HepG2 (cell line): Measurements from ENCODE around the gene SMURF2. TPM values are rescaled to one million over a fixed set of nuclear protein-coding genes. Genes with fewer than 3 reads are reported as not detected.

ENCODE experiments used
- ATAC-seq: fragments of 200-7000 bp; cut with Tn5 transposase; 3 replicates; pipeline ENCODE4 v1.9.1; 2020; ENCODE audit warnings: mild to moderate bottlenecking, moderate library complexity
- BruUV-seq: library from RNA; stranded (reverse); fragments of 400-500 nt; replicated peaks from 2 replicates; lab custom pipeline; 2021; lab: Mats Ljungman, UMichigan
- CTCF ChIA-PET: fragments of 300-600 bp; formaldehyde crosslinking; extraction: SDS; loops from one replicate; lab custom pipeline; 2021; ENCODE audit warnings: low total read pairs, inconsistent platforms, low intra/inter-chr PET ratio; lab: Yijun Ruan, JAX
- POLR2A ChIA-PET: fragments of 350-600 bp; sonication (Branson Sonifier 250); formaldehyde crosslinking; loops from one replicate; lab custom pipeline; 2020; ENCODE audit warnings: antibody characterized with exemption, inconsistent platforms; lab: Yijun Ruan, JAX
- DNase-seq: peaks from one replicate; pipeline ENCODE4 v3.0.0-alpha.2; 2015; ENCODE audit warnings: low spot score
- FAIRE-seq: peaks from 3 replicates; lab custom pipeline; 2011; peaks lifted over from hg19 to GRCh38; lab: Jason Lieb, UNC
- H2AFZ ChIP-seq: one replicate; pipeline ENCODE4 v1.6.1; 2011; ENCODE audit warnings: low read length, inconsistent platforms
- H3K27ac ChIP-seq: fragments of 300-600 bp; 3 replicates; pipeline ENCODE4 v1.8.0; 2011; ENCODE audit warnings: mixed run types, mild to moderate bottlenecking, mixed read lengths, low read length, inconsistent platforms; ENCODE audit not compliant: insufficient read depth; ENCODE audit errors: extremely low read length
- H3K27me3 ChIP-seq, 2 experiments: fragments of 200-600 bp in 1 of 2; 2 replicates in 1 of 2; 3 replicates in 1 of 2; pipeline versions ENCODE4 v1.6.0 to v1.8.0; 2011; ENCODE audit warnings: low read length in 2 of 2, mild to moderate bottlenecking in 2 of 2, moderate library complexity in 2 of 2, inconsistent platforms in 1 of 2; ENCODE audit not compliant: insufficient read depth in 2 of 2, control insufficient read depth in 1 of 2
- H3K36me3 ChIP-seq, 2 experiments: fragments of 200-600 bp in 1 of 2; replicated peaks in 1 of 2; 2 replicates in 1 of 2; 3 replicates in 1 of 2; pipeline versions ENCODE4 v1.5.1 to v1.8.0; 2011; ENCODE audit warnings: low read length in 2 of 2, inconsistent platforms in 1 of 2; ENCODE audit not compliant: insufficient read depth in 2 of 2, control insufficient read depth in 1 of 2
- H3K4me1 ChIP-seq: 2 replicates; pipeline ENCODE4 v1.5.1; 2012; ENCODE audit warnings: low read length, inconsistent platforms; ENCODE audit not compliant: insufficient read depth
- H3K4me2 ChIP-seq: 2 replicates; pipeline ENCODE4 v1.6.0; 2011; ENCODE audit warnings: low read depth, low read length, inconsistent platforms
- H3K4me3 ChIP-seq, 3 experiments: fragments of 200-600 bp in 1 of 3; sonication (generic), shearing (Covaris generic) in 1 of 3; replicated peaks in 1 of 3; 2 replicates each; pipeline ENCODE4 v1.5.1; 2011 to 2016; ENCODE audit warnings: low read length in 3 of 3, inconsistent platforms in 2 of 3, low read depth in 2 of 3, mild to moderate bottlenecking in 2 of 3, control low read depth in 1 of 3, mixed read lengths in 1 of 3; ENCODE audit not compliant: insufficient read depth in 1 of 3
- H3K79me2 ChIP-seq: one replicate; pipeline ENCODE4 v1.6.1; 2011; ENCODE audit warnings: low read length, inconsistent platforms; ENCODE audit not compliant: insufficient read depth
- H3K9ac ChIP-seq: 2 replicates; pipeline ENCODE4 v1.6.0; 2011; ENCODE audit warnings: mild to moderate bottlenecking, low read depth, low read length, inconsistent platforms; ENCODE audit not compliant: insufficient read depth
- H3K9me3 ChIP-seq: 2 replicates; pipeline ENCODE4 v1.5.1; 2012; ENCODE audit warnings: mild to moderate bottlenecking, low read length
- H4K20me1 ChIP-seq: 2 replicates; pipeline ENCODE4 v1.6.0; 2011; ENCODE audit warnings: inconsistent platforms, mild to moderate bottlenecking, low read length, moderate library complexity; ENCODE audit not compliant: insufficient read depth
- ADNP ChIP-seq: sonication (generic); formaldehyde crosslinking; IDR thresholded peaks from 2 replicates; pipeline ENCODE4 v1.4.0; 2020; ENCODE audit warnings: missing genetic modification reagents
- NFE2L2 ChIP-seq: fragments of 150-350 bp; IDR thresholded peaks from 2 replicates; pipeline ENCODE4 v1.6.1; 2014; ENCODE audit warnings: low read length
- ZNF605 ChIP-seq: sonication (generic); formaldehyde crosslinking; IDR thresholded peaks from 2 replicates; pipeline ENCODE4 v1.8.0; 2022; ENCODE audit warnings: mild to moderate bottlenecking, missing genetic modification reagents
- ZNF703 ChIP-seq: sonication (generic); formaldehyde crosslinking; IDR thresholded peaks from 2 replicates; pipeline ENCODE4 v1.5.1; 2020; ENCODE audit warnings: missing genetic modification reagents, mild to moderate bottlenecking, moderate library complexity, borderline replicate concordance
- ZSCAN20 ChIP-seq: sonication (generic); formaldehyde crosslinking; IDR thresholded peaks from 2 replicates; pipeline ENCODE4 v1.4.0; 2020; ENCODE audit warnings: missing genetic modification reagents, mild to moderate bottlenecking, borderline replicate concordance
- WGBS: methylation state at CpG from one replicate; pipeline ENCODE4 v1.1.6; 2017; ENCODE audit warnings: low lambda C conversion rate; 5-methylcytosine and 5-hydroxymethylcytosine counted together
- in situ Hi-C: cut with HindIII; loops from 2 replicates; pipeline ENCODE4 v1.10.0; 2017; ENCODE audit warnings: low pct_unique_long_range_greater_than_20kb; ENCODE audit not compliant: extremely low pct_ligation_motif_present
- intact Hi-C: fragments of 100-400 bp; cut with micrococcal nuclease; formaldehyde crosslinking; loops from one replicate; pipeline ENCODE4 v1.10.0; 2022; ENCODE audit not compliant: unreplicated experiment
- polyA plus RNA-seq, 8 experiments: library from polyadenylated mRNA; depleted of rRNA in 3 of 8; stranded (reverse) in 7 of 8; unstranded in 1 of 8; fragments of >200 nt; fragmentation: Illumina TruSeq in 4 of 8; extraction: Trizol in 4 of 8; gene quantifications; 2 replicates each; pipeline versions ENCODE4 v1.2.1 to v1.2.3, GENCODE V29; 2011 to 2016; ENCODE audit warnings: low read depth in 4 of 8, missing spikeins in 1 of 8, mixed read lengths in 1 of 8; ENCODE audit not compliant: insufficient read depth in 1 of 8
- total RNA-seq, 5 experiments: library from RNA; depleted of rRNA; stranded (reverse); fragments of >200 nt; fragmentation: Illumina TruSeq; extraction: Trizol; gene quantifications; 2 replicates each; pipeline ENCODE4 v1.2.3, GENCODE V29; 2016; ENCODE audit warnings: low read depth in 1 of 5
- TF ChIP-seq, protein P1 (sequence below): sonication (generic); formaldehyde crosslinking; IDR thresholded peaks from 2 replicates; pipeline ENCODE4 v1.4.0; 2020; ENCODE audit warnings: missing genetic modification reagents
- TF ChIP-seq, protein P2 (sequence below): sonication (generic); formaldehyde crosslinking; IDR thresholded peaks from 2 replicates; pipeline ENCODE4 v1.5.0; 2020; ENCODE audit warnings: missing genetic modification reagents
- TF ChIP-seq, protein P3 (sequence below): sonication (generic); formaldehyde crosslinking; conservative IDR thresholded peaks from 2 replicates; pipeline ENCODE4 v1.4.0; 2020; ENCODE audit warnings: missing genetic modification reagents
- TF ChIP-seq, protein P4 (sequence below): sonication (generic); formaldehyde crosslinking; IDR thresholded peaks from 2 replicates; pipeline ENCODE4 v1.4.0; 2020; ENCODE audit warnings: missing genetic modification reagents, borderline replicate concordance
- TF ChIP-seq, protein P5 (sequence below): IDR thresholded peaks from 2 replicates; pipeline ENCODE4 v1.6.1; 2016; ENCODE audit warnings: mild to moderate bottlenecking, missing biosample characterization, missing genetic modification reagents

Gene SMURF2
- total and polyA plus RNA-seq, 2 of the 13 experiments (the other 11 are each of a cell fraction or from before 2014, with no cell fraction given), result 14.9 to 24.3 TPM

DNA sequence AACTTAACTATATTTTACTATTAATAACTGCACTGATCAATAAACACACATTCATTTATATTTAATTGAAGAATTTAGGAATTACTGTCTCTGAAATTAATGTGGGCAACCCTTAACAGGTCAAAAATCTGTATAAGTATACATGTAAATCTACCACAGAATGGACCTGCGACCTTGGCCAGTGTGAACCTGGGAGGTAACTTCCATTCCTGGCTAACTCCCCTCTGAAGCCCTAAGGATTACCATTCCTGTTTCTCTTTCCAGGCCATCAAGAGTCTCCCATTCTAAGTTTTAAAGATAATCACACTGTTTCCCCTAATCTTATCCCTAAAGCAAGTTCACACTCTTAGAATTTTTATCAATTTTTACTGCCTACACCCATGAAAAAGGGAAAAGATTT lies 58.1 kb downstream of the SMURF2 start (continued):
- TF ChIP-seq, protein P1, sequence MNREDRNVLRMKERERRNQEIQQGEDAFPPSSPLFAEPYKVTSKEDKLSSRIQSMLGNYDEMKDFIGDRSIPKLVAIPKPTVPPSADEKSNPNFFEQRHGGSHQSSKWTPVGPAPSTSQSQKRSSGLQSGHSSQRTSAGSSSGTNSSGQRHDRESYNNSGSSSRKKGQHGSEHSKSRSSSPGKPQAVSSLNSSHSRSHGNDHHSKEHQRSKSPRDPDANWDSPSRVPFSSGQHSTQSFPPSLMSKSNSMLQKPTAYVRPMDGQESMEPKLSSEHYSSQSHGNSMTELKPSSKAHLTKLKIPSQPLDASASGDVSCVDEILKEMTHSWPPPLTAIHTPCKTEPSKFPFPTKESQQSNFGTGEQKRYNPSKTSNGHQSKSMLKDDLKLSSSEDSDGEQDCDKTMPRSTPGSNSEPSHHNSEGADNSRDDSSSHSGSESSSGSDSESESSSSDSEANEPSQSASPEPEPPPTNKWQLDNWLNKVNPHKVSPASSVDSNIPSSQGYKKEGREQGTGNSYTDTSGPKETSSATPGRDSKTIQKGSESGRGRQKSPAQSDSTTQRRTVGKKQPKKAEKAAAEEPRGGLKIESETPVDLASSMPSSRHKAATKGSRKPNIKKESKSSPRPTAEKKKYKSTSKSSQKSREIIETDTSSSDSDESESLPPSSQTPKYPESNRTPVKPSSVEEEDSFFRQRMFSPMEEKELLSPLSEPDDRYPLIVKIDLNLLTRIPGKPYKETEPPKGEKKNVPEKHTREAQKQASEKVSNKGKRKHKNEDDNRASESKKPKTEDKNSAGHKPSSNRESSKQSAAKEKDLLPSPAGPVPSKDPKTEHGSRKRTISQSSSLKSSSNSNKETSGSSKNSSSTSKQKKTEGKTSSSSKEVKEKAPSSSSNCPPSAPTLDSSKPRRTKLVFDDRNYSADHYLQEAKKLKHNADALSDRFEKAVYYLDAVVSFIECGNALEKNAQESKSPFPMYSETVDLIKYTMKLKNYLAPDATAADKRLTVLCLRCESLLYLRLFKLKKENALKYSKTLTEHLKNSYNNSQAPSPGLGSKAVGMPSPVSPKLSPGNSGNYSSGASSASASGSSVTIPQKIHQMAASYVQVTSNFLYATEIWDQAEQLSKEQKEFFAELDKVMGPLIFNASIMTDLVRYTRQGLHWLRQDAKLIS (CRISPR knock-in tag), result no peak
- TF ChIP-seq, protein P2, sequence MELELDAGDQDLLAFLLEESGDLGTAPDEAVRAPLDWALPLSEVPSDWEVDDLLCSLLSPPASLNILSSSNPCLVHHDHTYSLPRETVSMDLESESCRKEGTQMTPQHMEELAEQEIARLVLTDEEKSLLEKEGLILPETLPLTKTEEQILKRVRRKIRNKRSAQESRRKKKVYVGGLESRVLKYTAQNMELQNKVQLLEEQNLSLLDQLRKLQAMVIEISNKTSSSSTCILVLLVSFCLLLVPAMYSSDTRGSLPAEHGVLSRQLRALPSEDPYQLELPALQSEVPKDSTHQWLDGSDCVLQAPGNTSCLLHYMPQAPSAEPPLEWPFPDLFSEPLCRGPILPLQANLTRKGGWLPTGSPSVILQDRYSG, result no peak
- TF ChIP-seq ZSCAN20 (CRISPR knock-in tag), result no peak
- TF ChIP-seq, protein P3, sequence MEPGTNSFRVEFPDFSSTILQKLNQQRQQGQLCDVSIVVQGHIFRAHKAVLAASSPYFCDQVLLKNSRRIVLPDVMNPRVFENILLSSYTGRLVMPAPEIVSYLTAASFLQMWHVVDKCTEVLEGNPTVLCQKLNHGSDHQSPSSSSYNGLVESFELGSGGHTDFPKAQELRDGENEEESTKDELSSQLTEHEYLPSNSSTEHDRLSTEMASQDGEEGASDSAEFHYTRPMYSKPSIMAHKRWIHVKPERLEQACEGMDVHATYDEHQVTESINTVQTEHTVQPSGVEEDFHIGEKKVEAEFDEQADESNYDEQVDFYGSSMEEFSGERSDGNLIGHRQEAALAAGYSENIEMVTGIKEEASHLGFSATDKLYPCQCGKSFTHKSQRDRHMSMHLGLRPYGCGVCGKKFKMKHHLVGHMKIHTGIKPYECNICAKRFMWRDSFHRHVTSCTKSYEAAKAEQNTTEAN (CRISPR knock-in tag), result no peak
- TF ChIP-seq, all 625 proteins: peak for 3

DNA sequence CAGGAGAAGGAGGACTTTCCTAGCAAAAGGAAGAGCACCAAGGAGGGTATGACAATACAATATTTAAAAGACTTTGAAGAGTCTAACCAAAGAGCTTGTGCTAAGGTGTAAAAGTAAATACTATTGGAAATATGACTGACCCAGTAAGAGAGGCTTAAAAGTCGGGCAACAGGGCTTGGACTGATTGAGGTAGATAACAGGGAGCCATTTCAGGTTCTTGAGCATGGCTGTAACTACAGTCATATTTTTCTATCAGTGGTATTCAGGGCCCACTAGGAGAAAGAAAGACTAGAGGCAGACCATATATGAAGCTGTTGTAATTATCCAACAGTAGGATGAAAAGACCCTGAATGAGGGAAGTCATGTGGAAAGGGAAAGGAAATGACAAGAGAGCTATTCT lies 62.3 kb downstream of the SMURF2 start:
- intact Hi-C loops, result loop anchor here (5.0 kb wide), 1 partner anchor 52 kb away; no protein-coding TSS in a partner anchor
- no TSS peak for BruUV-seq
- DNase-seq (no peak), FAIRE-seq (no peak)
- peaks cover 3% of the 10 kb centered on the region for H3K79me2 ChIP-seq
- peaks cover 0 to 5% of the 10 kb centered on the region in 2 experiments; a peak in 2 of 5 replicates for H3K36me3 ChIP-seq
- no peaks in the 10 kb centered on the region; the same call in none of the 2 replicates for H4K20me1 ChIP-seq
- WGBS, result 92% methylated on average over 1 of the region's 1 CpG
- no peak overlapping the region for H3K9ac ChIP-seq
- TF ChIP-seq, protein P4, sequence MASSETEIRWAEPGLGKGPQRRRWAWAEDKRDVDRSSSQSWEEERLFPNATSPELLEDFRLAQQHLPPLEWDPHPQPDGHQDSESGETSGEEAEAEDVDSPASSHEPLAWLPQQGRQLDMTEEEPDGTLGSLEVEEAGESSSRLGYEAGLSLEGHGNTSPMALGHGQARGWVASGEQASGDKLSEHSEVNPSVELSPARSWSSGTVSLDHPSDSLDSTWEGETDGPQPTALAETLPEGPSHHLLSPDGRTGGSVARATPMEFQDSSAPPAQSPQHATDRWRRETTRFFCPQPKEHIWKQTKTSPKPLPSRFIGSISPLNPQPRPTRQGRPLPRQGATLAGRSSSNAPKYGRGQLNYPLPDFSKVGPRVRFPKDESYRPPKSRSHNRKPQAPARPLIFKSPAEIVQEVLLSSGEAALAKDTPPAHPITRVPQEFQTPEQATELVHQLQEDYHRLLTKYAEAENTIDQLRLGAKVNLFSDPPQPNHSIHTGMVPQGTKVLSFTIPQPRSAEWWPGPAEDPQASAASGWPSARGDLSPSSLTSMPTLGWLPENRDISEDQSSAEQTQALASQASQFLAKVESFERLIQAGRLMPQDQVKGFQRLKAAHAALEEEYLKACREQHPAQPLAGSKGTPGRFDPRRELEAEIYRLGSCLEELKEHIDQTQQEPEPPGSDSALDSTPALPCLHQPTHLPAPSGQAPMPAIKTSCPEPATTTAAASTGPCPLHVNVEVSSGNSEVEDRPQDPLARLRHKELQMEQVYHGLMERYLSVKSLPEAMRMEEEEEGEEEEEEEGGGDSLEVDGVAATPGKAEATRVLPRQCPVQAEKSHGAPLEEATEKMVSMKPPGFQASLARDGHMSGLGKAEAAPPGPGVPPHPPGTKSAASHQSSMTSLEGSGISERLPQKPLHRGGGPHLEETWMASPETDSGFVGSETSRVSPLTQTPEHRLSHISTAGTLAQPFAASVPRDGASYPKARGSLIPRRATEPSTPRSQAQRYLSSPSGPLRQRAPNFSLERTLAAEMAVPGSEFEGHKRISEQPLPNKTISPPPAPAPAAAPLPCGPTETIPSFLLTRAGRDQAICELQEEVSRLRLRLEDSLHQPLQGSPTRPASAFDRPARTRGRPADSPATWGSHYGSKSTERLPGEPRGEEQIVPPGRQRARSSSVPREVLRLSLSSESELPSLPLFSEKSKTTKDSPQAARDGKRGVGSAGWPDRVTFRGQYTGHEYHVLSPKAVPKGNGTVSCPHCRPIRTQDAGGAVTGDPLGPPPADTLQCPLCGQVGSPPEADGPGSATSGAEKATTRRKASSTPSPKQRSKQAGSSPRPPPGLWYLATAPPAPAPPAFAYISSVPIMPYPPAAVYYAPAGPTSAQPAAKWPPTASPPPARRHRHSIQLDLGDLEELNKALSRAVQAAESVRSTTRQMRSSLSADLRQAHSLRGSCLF (CRISPR knock-in tag), result no peak
- TF ChIP-seq ADNP (no peak), ZNF703 (CRISPR knock-in tag) (no peak), NFE2L2 (no peak), ZNF605 (no peak)
- TF ChIP-seq, protein P5, sequence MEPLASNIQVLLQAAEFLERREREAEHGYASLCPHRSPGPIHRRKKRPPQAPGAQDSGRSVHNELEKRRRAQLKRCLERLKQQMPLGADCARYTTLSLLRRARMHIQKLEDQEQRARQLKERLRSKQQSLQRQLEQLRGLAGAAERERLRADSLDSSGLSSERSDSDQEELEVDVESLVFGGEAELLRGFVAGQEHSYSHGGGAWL (CRISPR knock-in tag), result no peak
- TF ChIP-seq, all 625 proteins: peak for 0
- Histone ChIP-seq H3K4me1 (peaks cover 17% of the 10 kb centered on the region), H2AFZ (no peak overlapping the region), H3K4me3 (no peak overlapping the region), H3K4me2 (no peak overlapping the region), H3K27me3 (no peaks in the 10 kb centered on the region), H3K27ac (no peak overlapping the region), H3K9me3 (no peaks in the 10 kb centered on the region)
- CTCF ChIA-PET, result no interaction called here
- no peak for ATAC-seq
- in situ Hi-C loops, result no loop called here
- POLR2A ChIA-PET, result no interaction called here
